Trophoblast cell (in vitro differentiated cells and primary cell): ENCODE results near the gene DNAJB8.

Source experiments
- DNase-seq, 2 donors: peaks; one replicate each; pipeline ENCODE4 v3.0.0-alpha.2; 2016
- H2AFZ ChIP-seq: 2 replicates; pipeline ENCODE4 v1.6.1; 2013; ENCODE audit warnings: low read length, moderate library complexity, mild to moderate bottlenecking; ENCODE audit not compliant: insufficient read depth, poor library complexity
- H2AK5ac ChIP-seq: 2 replicates; pipeline ENCODE4 v1.6.1; 2013; ENCODE audit warnings: mild to moderate bottlenecking, low read length
- H2BK120ac ChIP-seq: 2 replicates; pipeline ENCODE4 v1.6.1; 2013; ENCODE audit warnings: low read length, mild to moderate bottlenecking, moderate library complexity; ENCODE audit not compliant: insufficient read depth, poor library complexity
- H2BK12ac ChIP-seq: 2 replicates; pipeline ENCODE4 v1.6.1; 2013; ENCODE audit warnings: mild to moderate bottlenecking, low read length, moderate library complexity
- H2BK5ac ChIP-seq: 2 replicates; pipeline ENCODE4 v1.6.1; 2013; ENCODE audit warnings: low read length, low read depth, moderate library complexity, mild to moderate bottlenecking; ENCODE audit not compliant: poor library complexity
- H3K14ac ChIP-seq: 2 replicates; pipeline ENCODE4 v1.6.1; 2013; ENCODE audit warnings: mild to moderate bottlenecking, low read length
- H3K18ac ChIP-seq: 2 replicates; pipeline ENCODE4 v1.6.1; 2013; ENCODE audit warnings: mild to moderate bottlenecking, low read length
- H3K23ac ChIP-seq: 2 replicates; pipeline ENCODE4 v1.6.1; 2013; ENCODE audit warnings: low read length
- H3K27ac ChIP-seq: 2 replicates; pipeline ENCODE4 v1.5.1; 2013; ENCODE audit warnings: low read depth, mild to moderate bottlenecking, inconsistent platforms, low read length, moderate library complexity
- H3K27me3 ChIP-seq: 2 replicates; pipeline ENCODE4 v1.6.1; 2013; ENCODE audit warnings: inconsistent platforms, mild to moderate bottlenecking, low read length, moderate library complexity; ENCODE audit not compliant: insufficient read depth
- H3K36me3 ChIP-seq, 2 experiments: 1 replicate in 1 of 2; 2 replicates in 1 of 2; pipeline ENCODE4 v1.6.1; 2013; ENCODE audit warnings: low read length in 2 of 2, mild to moderate bottlenecking in 2 of 2, moderate library complexity in 1 of 2; ENCODE audit not compliant: insufficient read depth in 2 of 2, control insufficient read depth in 1 of 2
- H3K4ac ChIP-seq: 2 replicates; pipeline ENCODE4 v1.6.1; 2013; ENCODE audit warnings: low read depth, mild to moderate bottlenecking, low read length, moderate library complexity
- H3K4me1 ChIP-seq, 2 experiments: 1 replicate in 1 of 2; 2 replicates in 1 of 2; pipeline ENCODE4 v1.6.1; 2013; ENCODE audit warnings: low read length in 2 of 2, mild to moderate bottlenecking in 2 of 2, moderate library complexity in 1 of 2; ENCODE audit not compliant: insufficient read depth in 2 of 2, control insufficient read depth in 1 of 2
- H3K4me2 ChIP-seq: 2 replicates; pipeline ENCODE4 v1.6.1; 2013; ENCODE audit warnings: inconsistent platforms, mild to moderate bottlenecking, low read length, moderate library complexity
- H3K4me3 ChIP-seq: 2 replicates; pipeline ENCODE4 v1.5.1; 2013; ENCODE audit warnings: mild to moderate bottlenecking, low read depth, low read length, inconsistent platforms
- H3K79me1 ChIP-seq: one replicate; pipeline ENCODE4 v1.6.1; 2013; ENCODE audit warnings: low read length
- H3K79me2 ChIP-seq: 2 replicates; pipeline ENCODE4 v1.6.1; 2013; ENCODE audit warnings: low read length, mild to moderate bottlenecking; ENCODE audit not compliant: control insufficient read depth, insufficient read depth, poor library complexity
- H3K9ac ChIP-seq: 2 replicates; pipeline ENCODE4 v1.6.1; 2013; ENCODE audit warnings: mild to moderate bottlenecking, low read length
- H3K9me3 ChIP-seq: 2 replicates; pipeline ENCODE4 v1.6.1; 2013; ENCODE audit warnings: low read depth, mild to moderate bottlenecking, control low read depth, inconsistent platforms, low read length; ENCODE audit not compliant: insufficient read depth
- H4K12ac ChIP-seq: 2 replicates; pipeline ENCODE4 v1.6.1; 2013; ENCODE audit warnings: low read depth, mild to moderate bottlenecking, low read length, moderate library complexity
- H4K8ac ChIP-seq: 2 replicates; pipeline ENCODE4 v1.6.1; 2013; ENCODE audit warnings: low read depth, mild to moderate bottlenecking, low read length, moderate library complexity
- H4K91ac ChIP-seq: one replicate; pipeline ENCODE4 v1.6.1; 2013; ENCODE audit warnings: low read depth, mild to moderate bottlenecking, low read length, moderate library complexity
- WGBS: extraction: QIAGEN DNeasy Blood & Tissue Kit; methylation state at CpG from one replicate; pipeline ENCODE4 v1.1.7; 2013; ENCODE audit warnings: missing lambda C conversion rate; ENCODE audit not compliant: insufficient read length, insufficient coverage; ENCODE audit errors: extremely low coverage; 5-methylcytosine and 5-hydroxymethylcytosine counted together

Gene DNAJB8

DNA sequence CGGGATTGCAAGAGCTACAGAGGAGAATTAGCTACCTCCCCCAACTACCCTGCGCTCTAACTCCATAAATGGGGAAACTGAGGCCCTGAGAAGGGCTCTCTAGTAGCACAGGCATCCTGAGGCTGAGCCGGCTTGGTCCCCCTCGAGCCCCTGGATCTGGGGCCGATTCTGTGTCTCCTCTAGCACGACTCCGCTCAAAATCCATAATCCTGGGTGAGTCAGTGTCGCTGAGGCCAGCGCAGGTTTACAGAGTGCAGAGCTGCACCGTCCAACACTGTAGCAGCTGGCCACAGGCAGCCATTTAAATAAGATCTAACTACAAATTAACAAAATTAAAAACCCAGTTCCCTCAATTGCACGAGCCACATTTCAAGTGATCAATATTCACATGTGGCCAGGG is 15.5 kb upstream of the DNAJB8 start:
- Histone ChIP-seq H3K23ac (no peak overlapping the region), H4K12ac (no peak overlapping the region), H3K18ac (no peak overlapping the region), H2BK5ac (no peak overlapping the region), H3K9me3 (no peaks in the 10 kb centered on the region), H3K79me1 (peaks cover 40% of the 10 kb centered on the region), H3K4me3 (no peak overlapping the region), H3K14ac (no peak overlapping the region), H4K8ac (no peak overlapping the region), H3K4me2 (peak overlapping the region; percentile 32), H3K27ac (peak overlapping the region; percentile 68), H3K4me1 (peaks cover 30 to 39% of the 10 kb centered on the region in 2 experiments), H2AK5ac (no peak overlapping the region), H3K79me2 (peaks cover 25% of the 10 kb centered on the region), H2BK120ac (no peak overlapping the region), H3K36me3 (peaks cover 59 to 62% of the 10 kb centered on the region in 2 experiments), H3K27me3 (no peaks in the 10 kb centered on the region), H3K4ac (no peak overlapping the region), H3K9ac (no peak overlapping the region), H2BK12ac (no peak overlapping the region), H2AFZ (no peak overlapping the region), H4K91ac (peak overlapping the region; percentile 9)
- WGBS = no CpG with 5 or more reads among the region's 11 CpGs
- DNase-seq = no peak

DNA sequence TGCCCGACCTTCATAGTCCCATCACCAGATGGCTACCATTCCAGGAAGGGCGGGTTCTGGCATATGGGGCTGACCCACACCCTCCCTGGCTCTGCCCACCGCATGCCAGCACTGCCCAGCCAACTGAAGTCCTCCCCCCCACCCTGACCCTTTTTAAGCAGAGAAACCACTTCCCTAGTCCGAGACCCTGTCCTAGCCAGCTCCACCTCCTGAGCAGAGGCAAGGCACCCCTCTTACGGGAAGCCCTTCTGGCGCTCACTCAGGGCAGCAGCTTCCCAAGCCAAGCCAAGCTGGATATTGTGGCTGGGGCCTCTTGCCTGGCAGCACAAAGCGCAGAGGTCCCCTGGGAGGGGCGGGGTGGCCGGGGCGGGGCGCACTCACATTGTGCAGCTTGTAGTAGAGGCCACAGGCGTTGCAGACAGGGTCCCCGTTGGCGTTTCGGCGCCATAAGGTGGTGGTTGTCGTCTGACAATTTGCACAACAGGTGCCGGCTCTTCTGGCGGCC is 14.8 kb upstream of the DNAJB8 start:
- H2BK5ac ChIP-seq = no peak overlapping the region
- no CpG with 5 or more reads among the region's 19 CpGs for WGBS
- H3K4me2 ChIP-seq = no peak overlapping the region
- H3K79me1 ChIP-seq = peaks cover 33% of the 10 kb centered on the region
- H2BK12ac ChIP-seq = no peak overlapping the region
- H3K9me3 ChIP-seq = no peaks in the 10 kb centered on the region
- no peak overlapping the region for H2BK120ac ChIP-seq
- no peak overlapping the region for H3K14ac ChIP-seq
- H4K8ac ChIP-seq = no peak overlapping the region
- no peaks in the 10 kb centered on the region for H3K27me3 ChIP-seq
- H2AFZ ChIP-seq = no peak overlapping the region
- H3K27ac ChIP-seq = no peak overlapping the region
- no peak overlapping the region for H4K12ac ChIP-seq
- no peak overlapping the region for H4K91ac ChIP-seq
- H3K4me1 ChIP-seq = peaks cover 30 to 39% of the 10 kb centered on the region in 2 experiments
- no peak overlapping the region for H3K23ac ChIP-seq
- peaks cover 57 to 62% of the 10 kb centered on the region in 2 experiments for H3K36me3 ChIP-seq
- H3K9ac ChIP-seq = no peak overlapping the region
- H3K18ac ChIP-seq = no peak overlapping the region
- H3K4me3 ChIP-seq = no peak overlapping the region
- peaks cover 18% of the 10 kb centered on the region for H3K79me2 ChIP-seq
- no peak for DNase-seq
- H2AK5ac ChIP-seq = no peak overlapping the region
- no peak overlapping the region for H3K4ac ChIP-seq

DNA sequence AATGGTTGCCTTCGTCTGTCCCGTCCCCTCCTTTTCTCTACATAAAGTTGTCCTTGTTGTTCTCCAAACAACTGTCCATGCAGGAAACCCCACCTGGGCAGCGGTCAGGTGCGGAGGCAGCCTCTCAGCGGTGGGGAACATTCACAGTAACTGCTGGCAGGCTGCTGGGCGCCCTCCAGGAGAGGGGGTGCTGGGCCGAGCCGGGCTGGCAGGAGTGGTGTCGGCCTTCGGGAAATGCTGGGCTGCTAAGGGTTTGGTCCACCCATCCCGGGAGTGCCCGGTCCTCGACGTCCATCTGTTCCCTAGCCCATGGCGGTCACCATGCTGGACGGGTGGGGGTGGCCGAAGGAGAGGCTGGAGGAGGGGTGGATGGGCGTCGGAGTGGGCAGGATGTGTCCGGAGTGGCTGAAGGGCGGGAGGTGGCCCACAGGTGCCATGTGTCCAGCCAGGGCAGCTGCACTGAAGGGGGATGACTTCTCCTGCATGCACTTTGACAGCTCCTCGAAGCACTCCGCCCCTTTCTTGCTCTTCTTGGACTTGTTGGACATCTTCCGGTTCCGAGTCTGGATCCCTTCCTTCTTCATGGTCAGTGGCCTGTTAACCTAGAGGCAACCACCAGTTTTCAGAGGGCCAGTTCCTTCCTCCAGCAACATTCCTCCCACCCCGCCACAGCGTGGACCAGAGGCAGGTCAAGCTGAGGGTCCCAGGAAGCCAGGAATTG is 14.2 kb upstream of the DNAJB8 start:
- peak overlapping the region; percentile 3 for H3K27ac ChIP-seq
- peaks cover 50 to 57% of the 10 kb centered on the region in 2 experiments for H3K36me3 ChIP-seq
- H3K23ac ChIP-seq = no peak overlapping the region
- no peak overlapping the region for H4K12ac ChIP-seq
- H3K4me3 ChIP-seq = no peak overlapping the region
- H2BK5ac ChIP-seq = no peak overlapping the region
- no peak overlapping the region for H2AK5ac ChIP-seq
- DNase-seq = no peak
- H2AFZ ChIP-seq = no peak overlapping the region
- no CpG with 5 or more reads among the region's 27 CpGs for WGBS
- H3K79me2 ChIP-seq = peaks cover 12% of the 10 kb centered on the region
- no peak overlapping the region for H3K4me2 ChIP-seq
- no peak overlapping the region for H3K9ac ChIP-seq
- H3K27me3 ChIP-seq = no peaks in the 10 kb centered on the region
- no peak overlapping the region for H3K14ac ChIP-seq
- no peak overlapping the region for H4K91ac ChIP-seq
- peaks cover 27% of the 10 kb centered on the region for H3K79me1 ChIP-seq
- no peaks in the 10 kb centered on the region for H3K9me3 ChIP-seq
- H3K4ac ChIP-seq = no peak overlapping the region
- no peak overlapping the region for H2BK120ac ChIP-seq
- H3K4me1 ChIP-seq = peaks cover 26 to 34% of the 10 kb centered on the region in 2 experiments
- H3K18ac ChIP-seq = peak overlapping the region; percentile 1
- H4K8ac ChIP-seq = no peak overlapping the region
- no peak overlapping the region for H2BK12ac ChIP-seq

DNA sequence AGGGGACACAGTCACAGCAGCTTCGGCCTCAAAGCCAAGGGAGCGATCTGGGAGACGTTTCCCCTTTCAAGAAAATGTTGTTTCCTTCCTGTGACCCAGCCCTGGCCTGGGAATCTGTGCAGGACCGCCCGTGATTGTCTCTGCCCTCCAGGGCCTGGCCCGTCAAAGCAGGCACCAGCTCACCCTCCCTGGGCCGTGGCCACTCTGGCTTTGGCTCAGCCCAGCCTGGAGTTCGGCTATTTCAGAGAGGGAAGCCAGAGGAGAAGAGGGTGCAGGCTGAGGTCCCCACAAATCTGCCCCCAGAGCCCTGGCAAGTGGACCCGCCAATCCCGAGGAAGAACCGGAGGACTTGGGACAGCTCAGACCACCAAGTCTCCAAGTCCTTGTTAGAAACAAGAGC is 13.6 kb upstream of the DNAJB8 start:
- H3K4me2 ChIP-seq = no peak overlapping the region
- no CpG with 5 or more reads among the region's 11 CpGs for WGBS

More for the DNA sequence above, 13.6 kb upstream of the DNAJB8 start:
- Histone ChIP-seq H3K4me1 (peaks cover 22 to 29% of the 10 kb centered on the region in 2 experiments), H3K36me3 (peaks cover 45 to 51% of the 10 kb centered on the region in 2 experiments), H3K79me2 (peaks cover 7% of the 10 kb centered on the region), H3K9me3 (no peaks in the 10 kb centered on the region), H3K9ac (no peak overlapping the region), H2AFZ (no peak overlapping the region), H3K18ac (no peak overlapping the region), H2BK5ac (no peak overlapping the region), H4K8ac (no peak overlapping the region), H2AK5ac (no peak overlapping the region), H2BK120ac (no peak overlapping the region), H3K27me3 (no peaks in the 10 kb centered on the region), H3K4ac (no peak overlapping the region), H2BK12ac (no peak overlapping the region), H3K27ac (no peak overlapping the region), H3K14ac (no peak overlapping the region), H4K12ac (no peak overlapping the region), H3K4me3 (no peak overlapping the region), H3K23ac (no peak overlapping the region), H4K91ac (no peak overlapping the region), H3K79me1 (peaks cover 21% of the 10 kb centered on the region)
- DNase-seq = no peak
